K562 (cell line): ENCODE results near the gene PRRC2B. TPM values are rescaled to one million over a fixed set of nuclear protein-coding genes. Genes with fewer than 3 reads are reported as not detected.

ENCODE experiments used
- ATF7 ChIP-seq: fragments of 450-650 bp; IDR thresholded peaks from 2 replicates; pipeline ENCODE4 v1.7.1; 2014; ENCODE audit warnings: mild to moderate bottlenecking, moderate library complexity
- CC2D1A ChIP-seq: fragments of 450-650 bp; IDR thresholded peaks from 2 replicates; pipeline ENCODE4 v1.6.1; 2017; ENCODE audit warnings: mild to moderate bottlenecking
- CCNT2 ChIP-seq: IDR thresholded peaks from 2 replicates; pipeline ENCODE4 v1.6.1; 2011; ENCODE audit warnings: borderline replicate concordance, low read depth, mild to moderate bottlenecking, moderate library complexity, mixed read lengths, low read length; ENCODE audit not compliant: insufficient read length; ENCODE audit errors: extremely low read depth
- CXXC5 ChIP-seq: fragments of 250-450 bp; sonication (Bioruptor Pico); IDR thresholded peaks from 2 replicates; pipeline ENCODE4 v1.8.0; 2022; ENCODE audit warnings: inconsistent platforms, mild to moderate bottlenecking, moderate library complexity
- DEAF1 ChIP-seq: fragments of 450-650 bp; formaldehyde crosslinking; IDR thresholded peaks from 2 replicates; pipeline ENCODE4 v1.4.0; 2020; ENCODE audit warnings: mild to moderate bottlenecking, moderate library complexity
- EP400 ChIP-seq: fragments of 450-650 bp; IDR thresholded peaks from 2 replicates; pipeline ENCODE4 v1.6.1; 2017; ENCODE audit warnings: antibody characterized with exemption, mild to moderate bottlenecking, moderate library complexity
- FOXJ2 ChIP-seq: fragments of 200-800 bp; sonication (Bioruptor generic); IDR thresholded peaks from 2 replicates; pipeline ENCODE4 v1.6.1; 2016; ENCODE audit warnings: missing genetic modification characterization, missing compliant biosample characterization
- HCFC1 ChIP-seq: IDR thresholded peaks from 2 replicates; pipeline ENCODE4 v1.6.1; 2012; ENCODE audit warnings: low read depth, low read length, improper control_type of control experiment
- HDAC1 ChIP-seq, 2 experiments: fragments of 450-650 bp; IDR thresholded peaks; 2 replicates each; pipeline ENCODE4 v1.6.1; 2016 to 2017; ENCODE audit warnings: inconsistent platforms in 1 of 2, mild to moderate bottlenecking in 1 of 2, moderate library complexity in 1 of 2
- ILF3 ChIP-seq: fragments of 450-650 bp; IDR thresholded peaks from 2 replicates; pipeline ENCODE4 v1.6.1; 2018; ENCODE audit warnings: antibody characterized with exemption, mild to moderate bottlenecking, moderate library complexity, borderline replicate concordance
- JUN ChIP-seq, 2 experiments: sonication (generic) in 1 of 2; formaldehyde crosslinking in 1 of 2; IDR thresholded peaks; 2 replicates each; pipeline versions ENCODE4 v1.6.1 to v1.8.0; 2012 to 2022; ENCODE audit warnings: borderline replicate concordance in 2 of 2, mild to moderate bottlenecking in 2 of 2, improper control_type of control experiment in 1 of 2, low read depth in 1 of 2, low read length in 1 of 2, missing genetic modification reagents in 1 of 2
- PML ChIP-seq: IDR thresholded peaks from 2 replicates; pipeline ENCODE4 v1.6.1; 2012; ENCODE audit warnings: low read length, inconsistent platforms
- RAD21 ChIP-seq, 2 experiments: fragments of 250-450 bp in 1 of 2; fragments of 450-650 bp in 1 of 2; sonication (Bioruptor Pico) in 1 of 2; formaldehyde crosslinking in 1 of 2; IDR thresholded peaks in 1 of 2; conservative IDR thresholded peaks in 1 of 2; 2 replicates each; pipeline versions ENCODE4 v1.4.0 to v1.8.0; 2020 to 2022; ENCODE audit warnings: mild to moderate bottlenecking in 2 of 2, moderate library complexity in 1 of 2
- RCOR1 ChIP-seq, 2 experiments: IDR thresholded peaks; 2 replicates each; pipeline ENCODE4 v1.6.1; 2012; ENCODE audit warnings: low read depth in 2 of 2, low read length in 2 of 2, borderline replicate concordance in 1 of 2, improper control_type of control experiment in 1 of 2
- SMAD3 ChIP-seq: fragments of 450-650 bp; formaldehyde crosslinking; conservative IDR thresholded peaks from 2 replicates; pipeline ENCODE4 v1.4.0; 2020; ENCODE audit warnings: mild to moderate bottlenecking
- SMAD4 ChIP-seq: fragments of 250-450 bp; sonication (Bioruptor Pico); conservative IDR thresholded peaks from 2 replicates; pipeline ENCODE4 v1.8.0; 2021; ENCODE audit warnings: inconsistent platforms, mild to moderate bottlenecking, moderate library complexity
- SP1 ChIP-seq: sonication (generic); formaldehyde crosslinking; IDR thresholded peaks from 2 replicates; pipeline ENCODE4 v1.8.1; 2022; ENCODE audit warnings: mild to moderate bottlenecking, missing genetic modification reagents
- TAF15 ChIP-seq: fragments of 200-400 bp; formaldehyde crosslinking; IDR thresholded peaks from 2 replicates; pipeline ENCODE4 v1.6.1; 2017; ENCODE audit warnings: mild to moderate bottlenecking, low read depth, low read length, moderate library complexity
- XRCC5 ChIP-seq: fragments of 200-400 bp; formaldehyde crosslinking; IDR thresholded peaks from 2 replicates; pipeline ENCODE4 v1.6.1; 2017; ENCODE audit warnings: low read depth, mild to moderate bottlenecking, low read length
- ZNF551 ChIP-seq: fragments of 250-450 bp; sonication (Bioruptor Pico); IDR thresholded peaks from 2 replicates; pipeline ENCODE4 v1.5.0; 2021; ENCODE audit warnings: mild to moderate bottlenecking, moderate library complexity
- polyA plus RNA-seq, 8 experiments: library from polyadenylated mRNA; depleted of rRNA in 4 of 8; stranded (reverse) in 5 of 8; unstranded in 3 of 8; fragments of >200 nt; fragmentation: Nextera tagmentation in 2 of 8; fragmentation: Illumina TruSeq in 1 of 8; extraction: Ambion mirVana in 2 of 8; extraction: Trizol in 1 of 8; gene quantifications; 2 replicates each; pipeline versions ENCODE4 v1.2.1 to v1.2.3, GENCODE V29; 2011 to 2014; ENCODE audit warnings: inconsistent platforms in 1 of 8, missing spikeins in 1 of 8
- total RNA-seq, 7 experiments: library from RNA; depleted of rRNA in 6 of 7; stranded (reverse); fragments of >200 nt in 6 of 7; fragmentation: Illumina TruSeq in 2 of 7; extraction: Trizol in 2 of 7; gene quantifications; 2 replicates each; pipeline versions ENCODE4 v1.2.1 to v1.2.3, GENCODE V29; 2011 to 2021; ENCODE audit warnings: low replicate concordance in 1 of 7
- TF ChIP-seq, protein P1 (sequence below): fragments of 250-450 bp; sonication (Bioruptor Pico); IDR thresholded peaks from 2 replicates; pipeline ENCODE4 v1.4.0; 2020; ENCODE audit warnings: mild to moderate bottlenecking
- TF ChIP-seq, protein P2 (sequence below): sonication (generic); formaldehyde crosslinking; IDR thresholded peaks from 2 replicates; pipeline ENCODE4 v1.8.1; 2023; ENCODE audit warnings: mild to moderate bottlenecking, missing genetic modification reagents

The PRRC2B gene
- total and polyA plus RNA-seq, 9 of the 15 experiments (the other 6 are each of a cell fraction or from before 2014, with no cell fraction given), result 0.34 to 125 (median 30.9) TPM

DNA sequence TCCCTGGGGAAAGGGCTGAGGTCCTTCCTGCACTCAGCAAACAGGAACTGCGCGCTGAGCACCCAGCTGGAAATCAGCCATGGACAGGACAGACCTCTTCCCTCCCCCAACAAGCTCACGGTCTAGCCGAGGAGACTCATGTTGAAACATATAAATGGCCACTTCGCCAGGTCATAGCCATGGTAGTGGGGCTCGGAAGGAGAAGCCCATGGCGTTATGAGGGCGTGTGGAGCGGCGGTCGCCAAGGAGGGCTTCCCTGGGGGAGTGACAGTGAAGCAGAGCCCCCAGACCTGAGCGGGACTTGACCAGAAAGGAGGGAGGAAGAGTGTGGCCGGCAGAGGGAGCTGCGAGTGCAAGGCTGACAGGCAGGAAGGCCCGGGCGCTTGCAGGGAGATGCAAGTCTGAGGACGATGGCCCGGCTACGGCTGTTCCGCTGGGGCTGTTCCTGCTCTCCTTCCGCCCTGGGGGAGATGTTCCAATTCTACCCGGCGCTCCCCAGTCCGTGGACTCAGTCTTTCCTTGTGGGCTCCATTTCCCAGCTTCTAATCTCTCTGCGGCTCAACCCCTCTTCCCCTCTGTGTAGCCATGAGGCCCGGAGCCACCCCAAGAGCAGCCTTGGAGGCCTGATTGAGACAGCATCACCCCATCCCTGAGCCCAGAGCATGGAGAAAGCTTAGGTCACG lies 43.9 kb upstream of the PRRC2B start (continued):
- TF ChIP-seq RCOR1 (IDR thresholded peaks at IDR 0.05; ENCODE audit: borderline replicate concordance in 1 of 2, low read depth in 2 of 2, low read length in 2 of 2) (peak in 1 of 2 experiments; percentile 48; a peak in 1 of 4 replicates), PML (no peak), SMAD4 (peak; percentile 55; the same call in 1 of the 2 replicates), SMAD3 (no peak), CCNT2 (peak; percentile 32), SP1 (CRISPR knock-in tag) (0 out of 2 replicates have a peak, but pooled peaks have one; percentile 35), ZNF551 (no peak), XRCC5 (peak; percentile 84; the same call in 1 of the 2 replicates), HDAC1 (IDR thresholded peaks at IDR 0.05) (0 out of 4 replicates have a peak, but pooled peaks of 1 of the 2 experiments have one; percentile 14), EP400 (peak; percentile 48; the same call in 1 of the 2 replicates), ILF3 (no peak), RAD21 (CRISPR knock-in tag; conservative IDR thresholded peaks at IDR 0.05 in 1 of 2, IDR thresholded peaks at IDR 0.05 in 1 of 2) (peak; percentile 86 to 93), TAF15 (no peak), ATF7 (0 out of 2 replicates have a peak, but pooled peaks have one; percentile 25), DEAF1 (CRISPR knock-in tag) (peak; percentile 81), FOXJ2 (no peak), JUN (IDR thresholded peaks at IDR 0.05; ENCODE audit: borderline replicate concordance, low read depth, low read length) (no peak), JUN (CRISPR knock-in tag; IDR thresholded peaks at IDR 0.05; ENCODE audit: borderline replicate concordance) (no peak), HCFC1 (0 out of 2 replicates have a peak, but pooled peaks have one; percentile 8), CXXC5 (CRISPR knock-in tag) (peak; percentile 26; the same call in 1 of the 2 replicates), CC2D1A (peak; percentile 81)
- TF ChIP-seq, protein P1, sequence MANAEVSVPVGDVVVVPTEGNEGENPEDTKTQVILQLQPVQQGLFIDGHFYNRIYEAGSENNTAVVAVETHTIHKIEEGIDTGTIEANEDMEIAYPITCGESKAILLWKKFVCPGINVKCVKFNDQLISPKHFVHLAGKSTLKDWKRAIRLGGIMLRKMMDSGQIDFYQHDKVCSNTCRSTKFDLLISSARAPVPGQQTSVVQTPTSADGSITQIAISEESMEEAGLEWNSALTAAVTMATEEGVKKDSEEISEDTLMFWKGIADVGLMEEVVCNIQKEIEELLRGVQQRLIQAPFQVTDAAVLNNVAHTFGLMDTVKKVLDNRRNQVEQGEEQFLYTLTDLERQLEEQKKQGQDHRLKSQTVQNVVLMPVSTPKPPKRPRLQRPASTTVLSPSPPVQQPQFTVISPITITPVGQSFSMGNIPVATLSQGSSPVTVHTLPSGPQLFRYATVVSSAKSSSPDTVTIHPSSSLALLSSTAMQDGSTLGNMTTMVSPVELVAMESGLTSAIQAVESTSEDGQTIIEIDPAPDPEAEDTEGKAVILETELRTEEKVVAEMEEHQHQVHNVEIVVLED (CRISPR knock-in tag), result no peak
- TF ChIP-seq, protein P2, sequence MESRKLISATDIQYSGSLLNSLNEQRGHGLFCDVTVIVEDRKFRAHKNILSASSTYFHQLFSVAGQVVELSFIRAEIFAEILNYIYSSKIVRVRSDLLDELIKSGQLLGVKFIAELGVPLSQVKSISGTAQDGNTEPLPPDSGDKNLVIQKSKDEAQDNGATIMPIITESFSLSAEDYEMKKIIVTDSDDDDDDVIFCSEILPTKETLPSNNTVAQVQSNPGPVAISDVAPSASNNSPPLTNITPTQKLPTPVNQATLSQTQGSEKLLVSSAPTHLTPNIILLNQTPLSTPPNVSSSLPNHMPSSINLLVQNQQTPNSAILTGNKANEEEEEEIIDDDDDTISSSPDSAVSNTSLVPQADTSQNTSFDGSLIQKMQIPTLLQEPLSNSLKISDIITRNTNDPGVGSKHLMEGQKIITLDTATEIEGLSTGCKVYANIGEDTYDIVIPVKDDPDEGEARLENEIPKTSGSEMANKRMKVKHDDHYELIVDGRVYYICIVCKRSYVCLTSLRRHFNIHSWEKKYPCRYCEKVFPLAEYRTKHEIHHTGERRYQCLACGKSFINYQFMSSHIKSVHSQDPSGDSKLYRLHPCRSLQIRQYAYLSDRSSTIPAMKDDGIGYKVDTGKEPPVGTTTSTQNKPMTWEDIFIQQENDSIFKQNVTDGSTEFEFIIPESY (CRISPR knock-in tag), result peak; percentile 51; the same call in 1 of the 2 replicates
